NCI-H460 (cell line): ENCODE results near the gene TECTA. TPM values are rescaled to one million over a fixed set of nuclear protein-coding genes. Genes with fewer than 3 reads are reported as not detected.

Experiments
- DNase-seq: peaks from one replicate; pipeline ENCODE4 v3.0.0-alpha.2; 2016; ENCODE audit warnings: low read depth; ENCODE audit errors: extremely low read depth
- polyA plus RNA-seq: library from polyadenylated mRNA; depleted of rRNA; stranded (reverse); fragments of >200 nt; gene quantifications from 2 replicates; pipeline ENCODE4 v1.2.3, GENCODE V29; 2014; cell fraction: nucleus; rRNA removed
- total RNA-seq: library from RNA; depleted of rRNA; stranded (reverse); fragments of >200 nt; shearing (Covaris generic); gene quantifications from 2 replicates; pipeline ENCODE4 v1.2.3, GENCODE V29; 2014; rRNA removed

TECTA gene
- not detected in 2 replicates for total RNA-seq
- polyA plus RNA-seq, result not detected in 2 replicates

- no peak for DNase-seq
These were observed at the start of gene TECTA for GRCh38 chr11:121100943-121101342. TSS of gene TECTA (plus strand) at chr11:121101243. CDS start at chr11:121102666, 1,423 bp downstream.

- no peak for DNase-seq
These were observed 47.8 kb upstream of the TECTA start for GRCh38 chr11:121053244-121053643.

GRCh38 chr11:121054266-121054665, 46.8 kb upstream of the TECTA start:
- DNase-seq, result no peak

- DNase-seq, result no peak
These were observed 46.0 kb upstream of the TECTA start for GRCh38 chr11:121055076-121055475.

GRCh38 chr11:121057922-121058321, 43.1 kb upstream of the TECTA start:
- DNase-seq, result no peak

GRCh38 chr11:121058941-121059340, 42.1 kb upstream of the TECTA start:
- no peak for DNase-seq

- DNase-seq, result no peak
These were observed 41.4 kb upstream of the TECTA start for GRCh38 chr11:121059605-121060004.

GRCh38 chr11:121063728-121064127, 37.3 kb upstream of the TECTA start:
- DNase-seq, result no peak

GRCh38 chr11:121066623-121067022, 34.4 kb upstream of the TECTA start:
- no peak for DNase-seq

- DNase-seq, result no peak
These were observed 34.0 kb upstream of the TECTA start for GRCh38 chr11:121067026-121067425.

GRCh38 chr11:121067453-121067852, 33.6 kb upstream of the TECTA start:
- DNase-seq, result peak; percentile 2

GRCh38 chr11:121067962-121068647, 32.9 kb upstream of the TECTA start:
- DNase-seq, result no peak

GRCh38 chr11:121068787-121069186, 32.3 kb upstream of the TECTA start:
- no peak for DNase-seq

GRCh38 chr11:121070951-121071845, 29.8 kb upstream of the TECTA start:
- no peak for DNase-seq

- DNase-seq, result no peak
These were observed 29.1 kb upstream of the TECTA start for GRCh38 chr11:121071846-121072450.

- no peak for DNase-seq
These were observed 19.7 kb upstream of the TECTA start for GRCh38 chr11:121081321-121081720.

- no peak for DNase-seq
These were observed 18.8 kb upstream of the TECTA start for GRCh38 chr11:121082219-121082618.

- no peak for DNase-seq
These were observed 18.4 kb upstream of the TECTA start for GRCh38 chr11:121082670-121083069.

- no peak for DNase-seq
These were observed 14.2 kb upstream of the TECTA start for GRCh38 chr11:121086866-121087265.

- DNase-seq, result no peak
These were observed 11.5 kb upstream of the TECTA start for GRCh38 chr11:121089566-121089965.

- no peak for DNase-seq
These were observed 10.8 kb upstream of the TECTA start for GRCh38 chr11:121090145-121090721.
